Measurements from ENCODE around the gene ST7. TPM values are rescaled to one million over a fixed set of nuclear protein-coding genes. Genes with fewer than 3 reads are reported as not detected.

The ST7 gene
- total RNA-seq, 1 experiment from 2014 or later = 12.9 TPM

DNA sequence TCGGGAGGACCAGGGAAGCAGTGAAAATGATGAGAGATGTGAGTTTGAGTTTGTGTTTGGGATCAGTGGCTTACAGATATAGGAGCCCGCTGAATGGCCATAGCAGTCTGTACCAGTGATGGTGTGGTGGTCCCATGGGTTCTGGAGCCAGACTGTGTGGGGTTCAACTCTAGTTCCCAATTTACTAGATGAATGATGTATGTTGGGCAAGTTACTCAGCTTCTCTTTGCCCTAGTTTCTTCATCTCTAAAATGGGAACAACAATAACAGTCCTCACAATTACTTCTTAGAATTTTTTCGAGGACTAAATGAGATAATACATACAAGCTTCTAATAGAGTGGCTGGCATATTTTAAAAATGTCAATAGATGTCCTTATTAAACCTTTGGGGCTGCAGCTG lies 185.2 kb downstream of the ST7 start:
- H3K36me3 Mint-ChIP-seq (ENCODE audit: insufficient read depth in 1 of 3, low read depth in 3 of 3) = peaks cover 0 to 5% (median 0%) of the 10 kb centered on the region in 3 experiments; a peak in 4 of 7 replicates
- Histone ChIP-seq H4K91ac (ENCODE audit: insufficient read length, low read depth, low read length) (no peak overlapping the region), H4K8ac (replicated peaks; ENCODE audit: insufficient read length, low read depth, low read length) (no peak overlapping the region), H3K9ac (ENCODE audit: extremely low read depth, insufficient read length, low read length) (no peak overlapping the region), H3K23me2 (ENCODE audit: insufficient read length, low read depth, low read length, poor library complexity, severe bottlenecking) (no peaks in the 10 kb centered on the region), H3K79me1 (ENCODE audit: insufficient read depth, low read depth, low read length, poor library complexity, severe bottlenecking) (no peaks in the 10 kb centered on the region), H3K23ac (ENCODE audit: insufficient read length, low read depth, low read length) (no peak overlapping the region), H2BK12ac (ENCODE audit: insufficient read length, low read depth, low read length) (no peak overlapping the region), H3K27me3 (ENCODE audit: insufficient read depth, low read length) (no peaks in the 10 kb centered on the region), H2BK15ac (ENCODE audit: low read depth, low read length) (no peak overlapping the region), H2BK120ac (ENCODE audit: low read depth, low read length, poor library complexity, severe bottlenecking) (no peak overlapping the region), H3K4me1 (ENCODE audit: insufficient read depth, low read length) (peaks cover 7% of the 10 kb centered on the region), H3K4ac (ENCODE audit: low read depth, low read length) (no peak overlapping the region), H4K20me1 (ENCODE audit: control insufficient read depth, insufficient read depth, insufficient read length) (no peaks in the 10 kb centered on the region), H3K79me2 (ENCODE audit: insufficient read depth, low read length) (no peaks in the 10 kb centered on the region), H3K27ac (ENCODE audit: insufficient read length, low read depth, low read length) (no peak overlapping the region), H2AFZ (ENCODE audit: low read length) (no peak overlapping the region), H3K18ac (ENCODE audit: insufficient read length, low read depth, low read length) (no peak overlapping the region), H3K4me2 (ENCODE audit: insufficient read depth, insufficient read length, low read length) (no peak overlapping the region), H3K9me3 (ENCODE audit: control insufficient read depth, low read depth, low read length) (no peaks in the 10 kb centered on the region), H2BK20ac (ENCODE audit: low read depth, low read length, poor library complexity, severe bottlenecking) (no peak overlapping the region), H3K56ac (ENCODE audit: insufficient read length, low read depth, low read length) (no peak overlapping the region), H3T11ph (ENCODE audit: low read length) (no peak overlapping the region), H2BK5ac (ENCODE audit: insufficient read length, low read length) (no peak overlapping the region), H4K5ac (ENCODE audit: insufficient read length, low read depth, low read length) (no peak overlapping the region), H2AK5ac (ENCODE audit: insufficient read length, low read length) (no peak overlapping the region), H3K14ac (ENCODE audit: insufficient read depth, low read length) (no peak overlapping the region)
- no peaks in the 10 kb centered on the region for H3K9me3 Mint-ChIP-seq
- TF ChIP-seq, protein P1, sequence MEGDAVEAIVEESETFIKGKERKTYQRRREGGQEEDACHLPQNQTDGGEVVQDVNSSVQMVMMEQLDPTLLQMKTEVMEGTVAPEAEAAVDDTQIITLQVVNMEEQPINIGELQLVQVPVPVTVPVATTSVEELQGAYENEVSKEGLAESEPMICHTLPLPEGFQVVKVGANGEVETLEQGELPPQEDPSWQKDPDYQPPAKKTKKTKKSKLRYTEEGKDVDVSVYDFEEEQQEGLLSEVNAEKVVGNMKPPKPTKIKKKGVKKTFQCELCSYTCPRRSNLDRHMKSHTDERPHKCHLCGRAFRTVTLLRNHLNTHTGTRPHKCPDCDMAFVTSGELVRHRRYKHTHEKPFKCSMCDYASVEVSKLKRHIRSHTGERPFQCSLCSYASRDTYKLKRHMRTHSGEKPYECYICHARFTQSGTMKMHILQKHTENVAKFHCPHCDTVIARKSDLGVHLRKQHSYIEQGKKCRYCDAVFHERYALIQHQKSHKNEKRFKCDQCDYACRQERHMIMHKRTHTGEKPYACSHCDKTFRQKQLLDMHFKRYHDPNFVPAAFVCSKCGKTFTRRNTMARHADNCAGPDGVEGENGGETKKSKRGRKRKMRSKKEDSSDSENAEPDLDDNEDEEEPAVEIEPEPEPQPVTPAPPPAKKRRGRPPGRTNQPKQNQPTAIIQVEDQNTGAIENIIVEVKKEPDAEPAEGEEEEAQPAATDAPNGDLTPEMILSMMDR (conservative IDR thresholded peaks at IDR 0.05) = no peak
- H3K4me1 Mint-ChIP-seq = peaks cover 46 to 51% of the 10 kb centered on the region in 2 experiments
- H3K27ac Mint-ChIP-seq = 0 out of 7 replicates have a peak overlapping the region, but pooled peaks of 1 of the 3 experiments have one; percentile 7
- no peaks in the 10 kb centered on the region for H3K27me3 Mint-ChIP-seq (ENCODE audit: low read depth)
- WGBS (ENCODE audit: extremely low coverage, insufficient read length, low lambda C conversion rate) = no CpG with 5 or more reads among the region's 3 CpGs
- no peak overlapping the region; a peak in 1 of 5 replicates for H3K4me3 Mint-ChIP-seq
- DNase-seq = no peak
